GM10266 (cell line): ENCODE measurements around the gene ALDH3A2.

ENCODE experiments used
- DNase-seq: peaks from one replicate; pipeline ENCODE4 v3.0.0; 2012; ENCODE audit errors: extremely low spot score
- CTCF ChIP-seq: IDR thresholded peaks from 2 replicates; pipeline ENCODE4 v1.5.1; 2012; ENCODE audit warnings: mild to moderate bottlenecking, low read depth; ENCODE audit not compliant: control insufficient read depth, insufficient read depth; ENCODE audit errors: missing control alignments

The ALDH3A2 gene

GRCh38 chr17:19703828-19704613, 55.5 kb downstream of the ALDH3A2 start:
- peak; percentile 9 for DNase-seq
- TF ChIP-seq CTCF, result no peak

GRCh38 chr17:19705201-19705600, 56.6 kb downstream of the ALDH3A2 start:
- peak; percentile 4 for DNase-seq

GRCh38 chr17:19705771-19706770, 57.5 kb downstream of the ALDH3A2 start:
- DNase-seq, result peak; percentile 8

More at GRCh38 chr17:19705201-19705600, 56.6 kb downstream of the ALDH3A2 start:
- no peak for TF ChIP-seq CTCF

GRCh38 chr17:19706791-19707727, 58.5 kb downstream of the ALDH3A2 start:
- peak; percentile 15 for DNase-seq
- no peak for TF ChIP-seq CTCF

More at GRCh38 chr17:19705771-19706770, 57.5 kb downstream of the ALDH3A2 start:
- TF ChIP-seq CTCF, result no peak

- peak; percentile 8 for DNase-seq
- no peak for TF ChIP-seq CTCF
Measured at GRCh38 chr17:19707728-19708221, 59.2 kb downstream of the ALDH3A2 start.

GRCh38 chr17:19708431-19709175, 60.1 kb downstream of the ALDH3A2 start:
- DNase-seq, result peak; percentile 15
- TF ChIP-seq CTCF, result no peak
